Kasumi-1 (cell line): ENCODE results near the gene DOCK8.

ENCODE experiments used
- DNase-seq, 2 experiments: peaks; one replicate each; lab custom pipeline; 2025; lab: John Stamatoyannopoulos, UW

The DOCK8 gene

GRCh38 chr9:495739-496138, 281.1 kb downstream of the DOCK8 start:
- no peak for DNase-seq

GRCh38 chr9:503326-503725, 288.7 kb downstream of the DOCK8 start:
- no peak for DNase-seq

GRCh38 chr9:503881-504852, 289.5 kb downstream of the DOCK8 start, which contains the start of gene KANK1:
KANK1 (plus strand) TSS chr9:504695.
- peak; percentile 6 to 27 for DNase-seq

DNA sequence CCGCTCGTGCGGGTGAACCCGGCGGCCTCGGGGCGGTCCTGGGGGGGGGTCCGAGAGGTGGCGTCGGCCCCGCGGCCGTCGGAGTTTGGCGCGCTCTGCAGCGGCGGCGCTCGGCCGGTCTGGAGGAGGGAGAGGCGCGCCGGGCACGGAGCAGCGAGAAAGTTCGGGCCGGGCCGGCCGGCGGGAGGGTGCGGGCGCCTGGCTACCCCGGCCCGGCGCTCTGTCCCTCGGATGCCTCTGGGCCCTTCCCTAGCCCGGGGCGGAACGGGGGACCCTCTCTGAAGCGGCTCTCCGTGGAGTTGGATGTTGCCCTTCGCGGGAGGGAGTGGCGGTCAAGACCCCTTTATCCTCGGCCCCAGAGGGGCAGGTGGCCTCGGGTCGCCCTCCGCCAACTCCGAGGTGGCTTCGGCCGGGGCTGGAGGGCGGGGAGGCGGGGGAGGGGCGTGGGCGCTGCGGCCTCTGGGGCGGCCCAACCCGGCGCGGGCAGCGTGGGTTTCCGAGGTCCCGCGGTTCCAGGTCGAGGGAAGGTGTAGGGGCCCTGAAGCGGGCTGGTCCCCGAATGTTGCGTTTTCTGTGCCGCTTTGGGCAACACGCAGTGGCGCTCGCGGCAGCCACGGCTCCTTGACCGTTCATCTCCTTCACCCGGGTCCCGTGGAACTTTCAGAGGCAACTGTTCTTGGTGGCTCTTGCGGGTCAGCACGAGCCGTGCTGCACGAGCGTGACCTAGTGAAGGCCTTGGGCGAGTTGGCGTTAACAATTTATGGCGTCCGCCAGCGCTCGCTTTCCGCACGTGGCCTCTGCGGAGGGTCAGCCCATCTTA, 290.5 kb downstream of the DOCK8 start:
- DNase-seq, result no peak

GRCh38 chr9:505741-506059, 291.0 kb downstream of the DOCK8 start:
- no peak for DNase-seq

GRCh38 chr9:506281-506680, 291.6 kb downstream of the DOCK8 start:
- no peak for DNase-seq

DNA sequence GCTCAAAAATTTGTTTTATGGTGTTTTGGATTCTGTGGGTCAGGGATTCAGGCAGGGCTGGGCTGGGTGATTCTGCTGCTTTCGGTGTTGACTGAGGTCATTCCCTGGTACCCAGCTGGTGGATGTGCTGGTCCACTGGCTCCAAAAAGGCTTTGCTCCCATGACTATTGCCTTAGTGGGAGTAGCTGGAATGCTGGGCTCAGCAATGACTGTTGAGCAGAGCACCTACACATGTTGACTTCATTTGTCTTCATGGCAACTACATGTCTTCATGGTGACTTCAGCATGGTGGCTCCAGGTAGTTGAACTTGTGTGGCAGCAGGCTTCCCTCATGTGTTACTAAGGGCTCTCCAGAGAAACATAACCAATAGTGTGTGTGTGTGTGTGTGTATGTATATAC, 297.2 kb downstream of the DOCK8 start:
- DNase-seq, result no peak

GRCh38 chr9:512555-513272, 298.0 kb downstream of the DOCK8 start:
- no peak for DNase-seq
